Activated CD8-positive, alpha-beta memory T cell treated with anti-CD3 and anti-CD28 coated beads for 1 hour (primary cell): ENCODE data around the gene LY6G6C.
"Not testable (repeated sequence)": the region's sequence is repeated elsewhere in the genome, so short reads cannot be mapped to it uniquely, and the experiment has no call there.

Experiments used
- DNase-seq, 2 donors: peaks; one replicate each; pipeline ENCODE4 v3.0.0-alpha.2; 2020; ENCODE audit warnings: low read depth in 1 of 2; ENCODE audit errors: extremely low read depth in 1 of 2

Gene LY6G6C

GRCh38 chr6:31709157-31709556, 12.4 kb downstream of the LY6G6C start:
- DNase-seq, result not testable (repeated sequence)

DNA sequence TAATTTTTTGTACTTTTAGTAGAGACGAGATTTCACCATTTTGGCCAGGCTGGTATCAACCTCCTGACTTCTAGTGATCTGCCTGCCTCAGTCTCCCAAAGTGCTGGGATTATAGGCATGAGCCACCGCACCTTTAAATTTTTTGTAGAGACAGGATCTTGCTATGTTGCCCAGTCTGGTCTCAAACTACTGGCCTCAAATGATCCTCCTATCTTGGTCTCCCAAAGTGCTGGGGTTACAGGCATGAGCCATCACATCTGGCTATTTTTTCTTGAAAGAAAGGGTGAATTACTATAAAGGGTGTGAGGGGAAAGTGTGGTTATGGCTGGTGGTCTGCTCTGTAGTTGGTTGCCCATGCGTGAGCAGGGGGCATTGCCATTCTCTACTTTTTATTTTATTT, 13.3 kb downstream of the LY6G6C start:
- no peak for DNase-seq

GRCh38 chr6:31707701-31708100, 13.8 kb downstream of the LY6G6C start:
- no peak for DNase-seq

- no peak for DNase-seq
Observed at GRCh38 chr6:31706599-31706998, 14.9 kb downstream of the LY6G6C start, which contains the start of gene LY6G6F. TSS of gene LY6G6F (plus strand) at chr6:31706866. CDS start at chr6:31706907, 41 bp downstream.

- no peak for DNase-seq
Observed at GRCh38 chr6:31705931-31706330, 15.6 kb downstream of the LY6G6C start.

DNA sequence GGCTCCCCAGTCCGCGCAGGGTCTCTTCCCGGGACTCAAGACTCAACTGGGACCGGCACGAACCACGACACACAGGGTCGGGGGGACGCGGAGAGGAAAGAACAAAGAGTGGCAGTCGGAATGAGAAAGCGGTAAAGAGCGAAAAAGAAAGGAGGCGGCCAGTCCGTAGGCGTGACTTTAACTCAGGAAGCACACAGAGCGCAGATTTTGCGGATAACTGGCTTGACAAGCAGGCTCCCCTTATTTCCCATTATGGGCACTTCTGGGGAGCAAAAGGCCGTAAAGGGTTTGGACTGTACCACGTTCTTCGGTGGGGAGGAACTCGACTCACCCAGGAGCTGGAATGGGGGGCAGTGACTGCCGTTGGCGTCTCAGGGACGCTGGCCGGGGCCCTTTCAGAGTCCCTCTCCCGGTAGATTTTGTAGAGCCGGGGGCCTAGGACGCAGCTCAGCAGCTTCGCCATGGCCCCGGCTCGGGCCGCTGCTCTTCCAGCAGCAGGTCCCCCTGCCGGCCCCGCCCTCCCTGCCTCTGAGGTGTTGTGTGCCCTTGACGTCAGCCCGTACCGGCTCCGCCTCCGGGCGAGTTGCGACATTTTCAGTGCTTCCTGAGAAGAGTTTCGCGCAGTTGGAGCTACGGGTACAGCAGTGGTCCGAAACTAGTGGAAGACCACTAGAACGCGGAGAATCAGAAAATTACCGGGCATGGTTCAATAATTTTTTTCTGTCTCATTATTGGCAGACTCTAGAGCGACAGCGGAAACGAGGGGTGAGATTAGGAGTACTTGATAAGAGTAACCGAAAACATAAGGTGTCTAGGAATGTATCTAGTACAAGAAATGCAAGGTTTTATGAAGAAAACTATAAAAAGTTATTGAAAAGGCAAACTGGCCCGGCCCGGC, 18.5 kb downstream of the LY6G6C start, which contains the start of gene ABHD16A:
Gene ABHD16A (minus strand): TSS at position 506 of the 898 bp plus-strand sequence. CDS start 43 bp downstream, at position 463.
- DNase-seq, result peak; percentile 94 to 96

- no peak for DNase-seq
Observed at GRCh38 chr6:31702405-31702818, 19.1 kb downstream of the LY6G6C start.

- DNase-seq, result no peak
Observed at GRCh38 chr6:31701666-31702404, 19.7 kb downstream of the LY6G6C start.

DNA sequence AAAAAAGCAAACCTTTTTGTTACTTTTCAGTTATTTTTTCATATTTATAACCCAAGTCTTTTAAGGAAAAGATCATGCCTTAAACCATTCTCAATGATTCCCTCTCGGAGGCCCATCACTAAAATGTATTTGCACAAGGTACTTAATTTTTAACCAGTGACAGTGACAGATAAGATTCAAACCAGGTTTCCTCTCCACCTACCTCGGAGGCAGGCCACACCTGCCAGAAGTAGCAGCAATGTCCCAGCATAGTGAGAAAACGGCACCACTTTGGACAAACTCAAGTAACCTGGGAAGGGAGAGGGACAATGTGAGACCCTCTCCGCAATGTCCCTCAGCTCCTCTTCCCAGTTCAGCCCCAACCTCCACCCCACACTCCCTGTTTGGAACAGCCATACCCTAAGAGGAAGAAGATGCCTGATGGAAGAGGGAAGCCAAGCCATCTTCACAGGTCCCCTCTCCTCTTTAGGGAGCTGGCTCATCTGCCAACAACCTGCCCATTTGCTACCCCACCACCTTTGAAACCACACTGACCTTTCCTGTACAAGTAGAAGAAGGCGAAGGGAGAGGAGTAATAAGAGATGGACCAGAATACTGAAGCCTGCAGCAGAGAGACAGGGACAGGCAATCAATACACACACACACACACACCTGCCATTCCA, 20.7 kb downstream of the LY6G6C start:
- DNase-seq, result no peak

DNA sequence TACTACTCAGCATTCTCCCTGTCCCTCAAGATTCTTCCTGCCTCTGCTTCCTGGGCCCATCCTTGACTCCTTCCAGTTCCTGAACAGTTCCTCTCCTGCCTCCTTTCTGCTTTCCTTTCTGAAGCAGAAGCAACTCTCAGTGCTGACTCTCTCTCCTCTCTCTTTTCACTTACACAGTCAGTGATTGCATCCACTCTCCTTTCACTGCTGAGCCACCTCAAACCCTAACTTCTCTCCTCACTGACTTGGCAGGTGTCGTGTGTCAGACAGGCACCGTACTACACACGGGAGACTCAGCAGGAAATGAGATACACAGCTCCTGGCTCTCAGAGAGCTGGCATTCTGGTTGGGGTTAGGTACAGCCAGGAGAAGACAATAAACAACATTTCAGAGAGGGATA, 24.0 kb downstream of the LY6G6C start:
- no peak for DNase-seq

DNA sequence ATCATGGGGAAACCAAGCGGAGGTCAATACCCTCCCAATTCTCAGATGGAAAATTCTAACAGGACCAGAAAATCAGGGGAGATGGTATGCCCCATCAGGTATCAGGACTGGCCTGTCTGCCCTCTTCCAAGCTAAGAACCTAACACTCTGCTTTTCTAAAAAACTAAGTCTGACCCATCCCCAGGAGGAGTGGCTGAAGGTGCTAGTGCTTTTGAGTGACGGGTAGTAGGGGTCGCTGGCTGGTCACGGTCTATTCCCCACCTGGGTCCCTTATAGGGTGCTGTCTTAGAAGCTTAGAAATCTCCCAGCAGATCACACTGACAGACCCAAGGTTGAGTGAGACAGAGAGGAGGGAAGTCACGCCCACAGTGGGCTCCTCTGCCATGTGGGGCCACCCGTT, 28.0 kb downstream of the LY6G6C start:
- DNase-seq, result no peak

DNA sequence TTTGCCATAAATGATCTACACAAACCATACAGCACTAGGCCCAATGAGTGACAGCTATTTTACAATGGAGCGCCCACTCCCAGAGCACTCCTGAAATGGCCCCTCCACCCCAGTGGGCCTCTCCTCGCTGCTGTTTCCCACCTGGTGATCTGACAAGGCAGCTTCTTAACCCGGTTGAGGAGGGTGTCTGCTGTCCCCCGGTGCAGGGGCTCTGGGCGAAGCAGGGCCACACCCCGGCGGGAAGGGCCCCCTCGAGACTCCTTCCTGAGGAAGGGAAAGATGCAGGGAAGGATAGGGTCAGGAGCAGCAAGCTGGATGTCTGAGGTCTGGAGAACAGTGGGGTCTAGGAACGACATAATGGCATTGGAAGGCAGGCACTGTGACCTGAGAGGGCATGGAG, 28.7 kb downstream of the LY6G6C start:
- DNase-seq, result no peak

- no peak for DNase-seq
Observed at GRCh38 chr6:31692353-31692752, 29.2 kb downstream of the LY6G6C start.

- DNase-seq, result no peak
Observed at GRCh38 chr6:31691564-31692108, 29.9 kb downstream of the LY6G6C start.

GRCh38 chr6:31691078-31691463, 30.5 kb downstream of the LY6G6C start:
- no peak for DNase-seq

- no peak for DNase-seq
Observed at GRCh38 chr6:31690231-31691077, 31.1 kb downstream of the LY6G6C start.

- DNase-seq, result no peak
Observed at GRCh38 chr6:31689249-31690110, 32.1 kb downstream of the LY6G6C start.

GRCh38 chr6:31687860-31688693, 33.5 kb downstream of the LY6G6C start:
- no peak for DNase-seq
